HG03060 (cell line): ENCODE measurements around the gene TMOD3.

Source experiments
- ATAC-seq: cut with Tn5 transposase; IDR thresholded peaks from one replicate; pipeline ENCODE4 v1.9.1; 2021; ENCODE audit warnings: low read depth, moderate number of reproducible peaks; ENCODE audit not compliant: unreplicated experiment

TMOD3 gene

DNA sequence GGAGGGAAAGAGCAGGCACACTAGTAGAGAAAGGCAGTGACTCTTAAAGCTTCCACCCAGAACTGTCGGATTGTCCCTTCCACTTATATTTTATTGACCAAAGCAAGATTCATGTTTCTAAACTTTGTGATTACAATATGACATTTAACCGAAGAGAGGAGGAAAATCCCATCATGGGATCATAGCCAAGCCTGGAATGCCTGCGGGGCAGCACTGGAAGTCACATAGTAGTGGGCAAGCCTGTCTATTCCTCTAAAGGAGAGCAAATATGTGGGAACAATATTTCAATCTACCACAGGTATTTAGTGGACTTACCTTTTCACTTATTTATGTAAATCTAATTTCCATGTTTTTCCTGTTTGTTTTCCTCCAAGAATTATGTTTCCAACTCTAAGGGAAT lies 3.8 kb upstream of the TMOD3 start:
- ATAC-seq = no peak

DNA sequence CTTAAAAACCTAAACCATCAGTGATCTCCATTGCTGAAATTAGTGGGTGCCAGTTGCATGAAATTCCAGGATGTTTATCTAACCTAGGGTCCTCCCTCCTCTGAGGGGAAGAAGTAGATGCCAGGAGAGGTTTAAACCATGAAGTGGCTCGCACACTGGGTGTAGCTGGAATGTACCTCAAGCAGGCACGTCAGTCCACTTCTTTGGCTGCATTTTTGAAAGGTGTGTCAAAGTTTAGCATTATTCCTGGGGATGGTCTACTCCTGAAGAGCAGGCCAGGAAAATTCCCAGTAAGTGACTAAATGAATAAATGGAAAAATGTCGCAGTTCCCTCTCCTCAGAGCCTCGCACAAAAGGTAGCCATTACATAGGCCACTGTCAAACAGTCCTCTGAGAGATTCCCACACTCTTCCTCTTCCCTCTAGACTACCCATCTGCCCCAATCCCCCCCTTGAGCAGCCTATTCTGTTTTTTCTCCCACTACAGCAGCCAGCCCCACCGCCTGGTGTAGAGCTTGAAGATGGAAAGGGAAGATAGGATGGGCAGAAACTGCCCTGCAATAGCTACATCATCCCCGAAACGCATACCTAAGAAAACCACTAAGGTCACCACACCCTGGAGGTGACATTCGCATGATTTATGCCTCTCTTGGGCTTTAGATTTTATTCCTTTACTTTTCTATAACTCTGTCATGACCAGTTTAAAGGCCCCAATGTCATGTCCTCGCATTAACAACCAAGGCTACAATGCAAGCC lies 655 bp upstream of the TMOD3 start:
- no peak for ATAC-seq

DNA sequence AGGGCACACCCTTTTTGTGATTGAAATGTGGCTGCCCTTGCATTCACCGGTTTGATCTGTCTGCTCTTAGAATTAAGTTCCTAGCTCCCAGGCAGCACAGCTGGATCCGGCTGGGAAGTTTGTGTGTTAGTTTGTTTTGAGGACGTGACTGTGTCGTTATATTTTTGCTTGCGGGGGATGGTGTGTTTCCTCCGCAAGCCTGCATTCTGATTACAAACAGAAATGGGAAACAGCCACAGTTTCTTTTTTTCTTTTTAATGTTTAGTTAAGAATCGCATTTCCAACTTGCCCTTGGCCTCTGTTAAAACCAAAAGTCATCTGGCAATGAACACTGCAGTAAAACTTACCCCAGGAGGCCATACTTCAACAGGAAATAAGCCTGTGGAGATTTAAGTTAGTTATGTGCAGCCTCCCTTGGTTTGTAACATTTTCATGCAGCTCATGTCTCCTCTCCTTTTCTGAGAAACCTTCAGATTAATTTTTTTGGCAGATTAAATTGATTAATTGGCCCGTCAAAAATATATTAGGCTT lies 888 bp downstream of the TMOD3 start:
- no peak for ATAC-seq

DNA sequence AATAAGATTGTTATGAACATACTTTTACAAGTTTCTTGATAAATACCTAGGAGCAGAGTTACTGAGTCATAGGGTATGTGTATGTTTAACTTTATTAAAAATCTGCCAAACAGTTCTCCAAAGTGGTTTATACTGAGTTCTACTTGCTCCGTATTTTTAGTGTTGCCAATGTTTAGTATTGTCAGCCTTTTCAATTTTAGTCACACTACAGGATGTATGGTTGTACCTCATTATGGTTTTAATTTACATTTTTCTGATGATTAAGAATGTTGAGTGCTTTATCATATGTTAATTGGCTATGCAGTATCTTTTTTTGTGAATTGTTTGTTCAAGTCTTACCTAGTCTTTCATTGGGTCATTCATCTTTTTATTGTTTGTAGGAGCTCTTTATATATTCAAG lies 4.3 kb downstream of the TMOD3 start:
- ATAC-seq = no peak

DNA sequence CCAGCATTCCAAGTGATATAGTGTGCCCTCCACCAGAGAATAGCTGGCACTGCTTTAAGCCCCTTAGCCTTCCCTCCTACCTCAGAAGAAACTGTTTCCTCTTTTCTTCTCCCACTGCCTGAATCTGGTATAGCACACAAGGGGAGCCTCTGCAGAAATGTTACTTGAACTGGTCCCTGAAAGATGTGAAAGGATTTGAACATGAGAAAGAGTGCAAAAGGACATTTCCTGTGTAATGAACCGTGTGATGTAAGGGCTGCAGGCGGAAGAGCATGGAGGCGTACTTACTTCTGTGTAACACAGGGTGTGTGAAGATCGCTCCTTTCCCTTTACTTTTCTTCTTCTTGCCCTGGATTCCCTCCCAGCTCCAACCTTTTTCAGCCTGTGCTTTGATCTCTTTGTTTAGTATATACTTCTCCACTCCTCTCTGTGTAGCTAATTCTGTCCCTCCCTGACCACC lies 8.4 kb downstream of the TMOD3 start:
- no peak for ATAC-seq

DNA sequence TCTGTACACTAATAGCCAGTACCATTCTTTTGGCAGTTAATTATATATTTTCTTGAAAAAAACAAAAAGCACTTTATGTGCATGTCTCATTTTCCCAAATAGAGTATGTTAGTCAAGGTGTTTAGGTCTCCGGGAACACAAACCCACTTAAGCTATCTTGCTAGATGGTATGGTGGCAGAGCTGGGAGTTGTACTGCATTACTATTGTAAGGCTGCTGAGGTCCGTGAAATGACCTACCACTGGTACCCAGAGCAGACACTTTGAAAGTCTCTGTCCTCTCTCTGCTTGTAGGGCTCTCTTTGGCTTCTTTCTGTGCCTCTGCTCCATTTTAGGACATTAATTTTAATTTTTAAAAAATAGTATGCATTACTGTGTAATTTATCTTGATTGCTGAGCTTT lies 8.8 kb downstream of the TMOD3 start:
- no peak for ATAC-seq

DNA sequence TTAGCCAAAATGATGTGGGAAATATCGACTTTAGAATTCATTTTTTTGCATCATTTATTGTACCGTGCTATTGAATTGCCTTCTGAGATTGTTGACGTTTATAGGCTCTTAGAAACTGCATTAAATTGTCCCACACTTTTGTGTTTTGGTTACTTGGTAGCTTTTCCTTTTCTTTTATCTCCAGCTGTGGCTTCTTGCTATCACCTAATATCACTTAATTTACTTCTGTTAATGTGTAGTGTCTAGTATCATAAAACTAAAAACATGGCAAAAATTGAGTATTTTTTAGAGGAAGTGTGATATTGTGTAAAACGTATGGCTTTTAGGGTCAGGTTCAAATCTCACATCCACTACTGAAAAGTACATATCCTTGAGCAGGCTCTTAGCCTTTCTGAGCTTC lies 11.2 kb downstream of the TMOD3 start:
- ATAC-seq = no peak

DNA sequence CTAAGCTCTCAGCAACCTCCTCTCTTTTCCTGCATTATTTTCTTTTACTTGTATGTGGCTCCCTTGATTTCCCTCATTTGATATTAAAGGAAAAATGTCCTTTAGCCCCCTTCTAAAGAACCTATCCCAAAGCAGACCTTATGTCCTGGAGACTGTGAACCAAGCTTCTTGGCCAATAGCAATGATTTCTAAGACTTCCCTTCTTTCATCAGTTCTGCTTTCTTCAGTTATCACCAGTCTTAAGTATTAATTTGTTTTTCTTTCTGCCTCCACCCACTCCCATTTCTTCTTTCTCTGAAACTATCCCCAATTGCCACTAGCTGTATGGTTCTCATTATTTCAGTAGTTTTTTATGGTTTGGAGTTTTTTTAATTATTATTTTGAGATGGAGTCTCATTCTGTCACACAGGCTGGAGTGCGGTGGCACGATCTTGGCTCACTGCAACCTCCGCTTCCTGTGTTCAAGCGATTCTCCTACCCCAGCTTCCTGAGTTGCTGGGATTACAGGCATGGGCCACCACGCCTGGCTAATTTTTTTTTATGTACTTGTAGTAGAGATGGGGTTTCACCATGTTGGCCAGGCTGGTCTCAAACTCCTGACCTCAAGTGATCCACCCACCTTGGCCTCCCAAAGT lies 12.1 kb downstream of the TMOD3 start:
- no peak for ATAC-seq

DNA sequence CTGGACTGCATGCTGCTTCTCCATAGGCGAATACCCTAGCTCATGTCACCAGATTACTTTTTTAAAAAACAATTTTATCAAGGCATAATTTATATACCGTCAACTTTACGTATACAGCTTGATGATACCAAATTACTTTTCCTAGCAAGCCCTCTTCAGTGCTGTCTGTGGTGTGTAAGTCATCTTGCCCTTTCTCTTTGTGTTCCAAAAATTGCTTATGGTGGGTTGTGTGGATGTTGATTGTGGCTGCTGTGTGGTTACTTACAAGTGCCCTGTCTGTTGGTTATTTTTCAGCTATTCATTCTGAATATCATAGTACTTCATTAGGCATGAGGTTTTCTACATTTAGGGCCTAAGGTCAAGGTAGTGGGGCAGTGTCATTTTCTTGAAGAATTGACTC lies 12.8 kb downstream of the TMOD3 start:
- ATAC-seq = no peak

DNA sequence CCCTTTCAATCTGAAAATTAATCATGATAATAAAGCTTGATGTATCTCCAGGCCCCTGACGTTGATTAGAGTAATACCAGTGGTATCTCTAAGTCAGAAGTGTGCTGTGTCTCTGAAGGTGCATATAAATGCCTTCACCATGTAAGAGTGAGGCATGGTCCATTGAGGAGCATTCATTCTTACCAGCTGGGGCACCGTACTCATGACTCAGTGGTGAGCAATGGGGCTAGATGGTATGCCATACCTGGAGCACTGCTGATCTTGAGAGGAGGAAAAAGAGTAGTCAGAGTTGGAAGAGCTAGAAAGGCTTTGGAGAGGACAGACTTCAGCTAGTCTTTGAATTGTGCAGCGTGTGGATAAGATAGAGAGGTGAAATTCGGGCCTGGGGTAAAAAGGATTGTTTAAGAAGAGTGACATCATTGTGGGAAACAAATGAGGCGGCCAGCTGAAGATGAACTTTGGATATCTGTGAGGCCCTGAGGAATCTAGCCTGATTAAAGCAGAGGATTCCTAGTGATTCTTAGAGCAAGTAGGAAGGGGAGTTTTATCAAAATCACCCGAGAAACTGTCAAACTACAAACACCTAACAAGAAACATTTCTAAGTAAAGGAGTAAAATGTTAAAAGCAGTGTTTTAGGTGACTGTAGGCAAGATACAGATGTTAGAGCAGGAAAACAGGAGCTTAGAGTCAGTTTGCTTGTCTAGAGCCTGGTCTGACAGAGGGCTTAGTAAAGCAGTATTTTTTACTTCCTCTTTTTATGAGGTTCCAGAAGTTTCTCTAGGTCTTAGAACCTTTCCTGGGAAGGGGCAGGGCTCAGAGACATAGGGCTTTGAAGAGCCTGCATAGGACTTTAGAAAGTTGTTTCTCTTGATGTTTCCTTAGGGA lies 13.6 kb downstream of the TMOD3 start:
- ATAC-seq = no peak

DNA sequence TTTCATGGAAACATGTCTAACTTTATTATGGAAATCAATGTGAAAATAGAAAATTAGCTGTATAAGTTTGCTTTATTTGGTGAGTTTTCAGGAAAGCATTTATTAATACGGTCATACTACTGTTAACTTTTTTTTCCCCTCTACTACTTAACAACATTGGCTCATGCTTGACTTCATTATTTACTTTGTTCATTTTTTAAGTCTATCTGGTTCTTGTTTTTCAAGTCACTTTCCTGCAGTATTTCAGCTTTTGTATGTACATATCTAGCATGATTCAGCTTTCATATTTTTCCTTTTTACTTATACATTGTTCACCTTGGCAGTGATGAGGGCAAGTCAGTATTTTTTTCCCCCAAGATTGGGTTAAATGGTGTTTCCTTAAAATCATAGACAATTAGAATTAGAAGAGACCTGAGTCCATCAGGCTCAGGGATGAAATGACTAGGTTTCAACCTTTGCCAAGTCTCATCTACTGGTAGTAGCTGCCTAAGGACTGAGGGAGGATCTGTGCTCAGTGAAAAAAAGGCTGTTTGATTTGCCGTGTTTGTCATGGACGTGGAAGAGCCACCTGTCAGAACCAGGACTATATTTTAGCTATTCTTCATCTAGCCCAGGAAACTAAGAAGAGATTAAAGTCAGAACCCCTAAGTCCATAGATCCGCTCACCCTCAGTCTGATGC lies 15.4 kb downstream of the TMOD3 start:
- ATAC-seq = no peak

DNA sequence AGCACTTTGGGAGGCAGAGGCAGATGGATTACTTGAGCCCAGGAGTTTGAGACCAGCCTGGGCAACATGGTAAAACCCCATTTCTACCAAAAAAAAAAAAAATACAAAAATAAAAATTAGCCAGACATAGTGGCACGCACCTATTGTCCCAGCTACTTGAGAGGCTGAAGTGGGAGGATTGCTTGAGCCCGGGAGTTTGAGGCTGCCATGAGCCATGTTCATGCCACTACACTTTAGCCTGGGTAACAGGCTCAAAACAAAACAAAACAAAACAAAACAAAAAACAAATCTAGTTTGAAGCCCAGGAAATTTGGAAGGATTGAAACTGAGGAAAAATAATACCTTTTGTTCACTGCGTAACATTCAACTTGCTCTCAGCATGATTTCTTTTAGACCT lies 16.6 kb downstream of the TMOD3 start:
- ATAC-seq = no peak

DNA sequence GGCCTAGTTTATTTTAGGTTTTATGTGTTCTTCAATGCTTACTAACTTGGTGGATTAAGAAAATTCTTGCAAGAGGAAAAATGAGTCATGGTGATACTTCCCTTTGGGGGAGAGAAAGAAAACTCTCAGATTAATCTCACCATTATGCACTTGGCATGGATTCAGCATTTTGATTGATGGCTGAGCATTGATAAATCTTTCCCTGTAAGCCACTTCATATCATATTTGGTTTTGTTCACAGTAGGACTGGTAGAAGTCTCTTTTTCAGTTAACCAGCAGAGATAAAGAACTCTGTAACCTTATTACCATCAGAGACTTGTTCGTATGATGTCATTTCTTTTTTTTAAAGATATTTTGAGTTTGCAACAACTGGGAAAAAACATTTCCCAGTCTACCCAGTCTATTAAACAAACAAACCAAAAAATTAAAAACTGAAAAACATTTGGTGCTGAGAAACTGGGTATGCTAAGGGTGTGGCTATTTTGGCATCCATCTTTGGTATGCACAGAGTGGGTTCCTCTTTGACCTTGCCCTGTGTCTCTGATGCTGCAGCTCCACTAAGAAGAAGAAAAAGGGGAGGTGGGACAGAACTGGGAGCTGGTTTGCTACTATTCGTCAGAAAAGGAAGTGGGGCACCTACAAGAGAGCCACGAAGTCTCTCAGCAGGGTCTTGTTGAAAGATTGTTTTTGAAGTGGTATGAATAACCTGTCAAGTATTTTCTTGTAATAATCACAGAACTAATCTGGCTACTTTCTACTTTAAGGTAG lies 17.2 kb downstream of the TMOD3 start:
- no peak for ATAC-seq

DNA sequence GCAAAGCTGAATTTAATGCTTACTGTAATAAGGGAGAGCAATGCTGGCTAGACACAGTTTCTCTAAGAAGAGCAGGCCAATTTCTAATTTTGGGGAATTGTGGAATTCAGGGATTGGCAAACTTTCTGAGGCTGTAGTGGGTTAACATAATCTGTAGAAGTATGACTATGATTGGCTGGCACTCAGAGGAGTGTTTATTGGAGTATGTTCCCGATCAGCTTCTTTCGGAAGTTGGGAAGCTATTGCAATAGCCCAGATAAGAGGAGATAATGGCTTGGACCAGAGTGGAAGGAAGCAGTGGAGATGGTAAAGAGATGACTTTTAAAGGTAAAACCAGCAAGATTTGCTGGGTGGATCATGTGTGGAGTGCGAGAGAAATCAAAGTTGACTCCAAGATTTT lies 19.4 kb downstream of the TMOD3 start:
- ATAC-seq = no peak

DNA sequence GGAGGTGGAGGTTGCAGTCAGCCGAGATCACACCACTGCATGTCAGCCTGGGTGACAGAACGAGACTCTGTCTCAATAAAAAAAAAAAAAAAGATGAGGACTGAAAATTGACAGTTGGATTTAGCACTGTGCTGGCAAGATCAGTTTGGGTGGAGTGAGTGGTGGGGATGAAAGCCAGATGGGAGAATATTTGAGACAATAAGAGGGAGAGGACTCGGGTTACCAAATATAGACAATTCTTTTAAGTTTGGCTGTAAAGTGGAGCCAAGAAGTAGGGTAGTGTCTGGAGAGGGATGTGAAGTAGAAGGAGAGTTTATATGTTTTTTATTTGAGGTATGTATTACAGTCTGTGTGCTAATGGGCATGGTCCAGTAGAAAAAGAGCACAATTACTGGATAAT lies 20.4 kb downstream of the TMOD3 start:
- no peak for ATAC-seq

DNA sequence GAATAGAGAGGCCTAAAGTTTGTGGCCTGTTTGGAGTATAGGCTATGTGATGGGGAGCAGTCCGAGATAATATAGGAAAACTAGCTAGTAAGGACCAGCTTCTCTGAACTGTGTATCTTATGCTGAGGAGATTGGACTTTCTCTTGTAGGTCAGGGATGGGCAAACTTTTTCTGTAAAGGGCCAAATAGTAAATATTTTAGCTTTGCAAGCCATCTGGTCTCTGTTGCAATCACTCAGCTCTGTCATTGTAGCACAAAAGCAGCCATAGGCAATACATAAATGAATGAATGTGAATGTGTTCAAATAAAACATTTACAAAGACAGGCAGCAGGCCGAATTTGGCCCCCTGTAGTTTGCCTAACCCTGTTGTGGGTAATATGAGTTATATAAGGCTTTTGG lies 24.5 kb downstream of the TMOD3 start:
- ATAC-seq = no peak

DNA sequence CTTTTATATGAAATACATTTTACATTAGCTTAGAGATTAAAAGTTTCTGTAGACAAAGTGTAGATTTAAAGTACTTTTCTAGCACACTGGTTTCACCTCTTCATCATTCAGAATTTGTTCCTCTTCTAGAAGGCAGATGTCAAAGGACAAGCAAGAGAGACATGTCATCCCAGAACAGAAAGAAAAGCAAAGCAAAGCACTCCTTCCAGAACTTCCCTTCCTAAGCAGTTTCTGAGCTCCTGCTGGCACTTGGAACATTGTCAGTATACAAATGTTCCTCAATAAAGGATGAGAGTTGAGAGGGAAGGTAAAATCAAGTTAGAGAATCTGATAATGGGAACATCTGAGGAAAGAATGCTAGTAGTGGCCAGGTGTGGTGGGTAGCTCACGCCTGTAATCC lies 26.2 kb downstream of the TMOD3 start:
- no peak for ATAC-seq

DNA sequence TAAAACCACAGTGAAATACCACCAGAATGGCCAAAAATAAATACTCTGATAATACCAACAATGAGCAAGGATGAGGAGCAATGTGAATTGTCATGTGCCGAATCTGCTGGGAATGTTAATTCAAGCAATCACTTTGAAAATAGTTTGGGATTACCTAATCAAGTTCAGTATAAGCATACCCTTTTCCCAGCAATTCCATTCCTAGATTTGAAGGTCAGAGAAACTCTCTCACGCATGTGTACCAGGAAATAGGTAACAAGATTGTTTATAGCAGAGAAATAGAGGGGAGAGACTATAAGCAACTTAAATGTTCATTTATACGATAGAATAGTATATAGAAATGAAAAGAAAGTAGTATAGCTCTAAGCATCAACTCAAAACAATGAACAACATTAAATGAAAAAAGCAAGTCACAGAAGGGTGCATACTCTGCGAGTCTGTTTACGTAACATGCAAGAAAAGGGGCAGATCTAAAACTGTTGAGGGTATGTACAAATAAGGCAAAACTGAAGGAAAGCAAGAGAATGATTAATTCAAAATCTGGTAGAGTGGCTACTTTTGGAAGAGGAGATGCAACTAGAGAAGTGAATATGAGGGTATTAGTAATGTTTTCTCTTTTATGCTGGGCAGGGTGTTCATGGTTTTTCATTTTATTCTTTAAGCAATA lies 27.4 kb downstream of the TMOD3 start:
- ATAC-seq = no peak
